ENCODE results near the gene GNAQ.
A peak's percentile ranks its signal among the peaks of the same experiment; 100 is the strongest.

DNA sequence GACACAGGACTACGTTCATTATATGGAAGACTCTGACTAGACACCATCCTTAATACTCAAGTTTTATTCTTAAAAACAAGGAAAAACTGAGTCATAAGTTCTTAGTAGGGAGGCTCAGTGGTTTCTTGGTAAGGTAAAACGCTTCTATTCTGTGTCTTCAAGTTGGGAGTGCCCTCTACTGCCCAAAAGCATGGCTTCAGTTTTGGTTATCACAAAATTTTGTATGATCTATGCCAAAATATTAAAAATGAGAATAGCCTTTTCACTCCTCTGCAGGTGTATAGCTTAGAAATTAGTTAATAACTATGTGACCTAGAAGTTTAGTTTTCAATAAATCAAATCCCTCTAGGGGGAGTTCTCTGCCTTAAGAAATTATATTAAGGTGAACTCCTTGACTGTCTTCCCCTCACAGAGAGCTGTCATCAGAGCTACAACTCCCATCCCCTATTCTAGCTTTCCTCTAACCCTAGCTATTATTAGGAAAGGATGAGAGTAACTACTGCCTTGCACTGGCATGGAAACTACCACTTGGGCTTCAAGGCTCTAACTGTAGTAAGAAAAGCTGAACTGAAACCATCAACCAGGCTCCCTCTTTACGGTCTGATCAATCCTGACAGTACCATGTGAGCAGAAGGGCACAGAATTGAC is 189.7 kb downstream of the GNAQ start:
- TF ChIP-seq SMC3 (IDR thresholded peaks at IDR 0.05; ENCODE audit: low read depth, low read length) (no peak), POLR2A (IDR thresholded peaks at IDR 0.05; ENCODE audit: low read depth, low read length) (no peak), RFX5 (IDR thresholded peaks at IDR 0.05; ENCODE audit: low read depth, low read length) (no peak)
- TF ChIP-seq, protein P1, sequence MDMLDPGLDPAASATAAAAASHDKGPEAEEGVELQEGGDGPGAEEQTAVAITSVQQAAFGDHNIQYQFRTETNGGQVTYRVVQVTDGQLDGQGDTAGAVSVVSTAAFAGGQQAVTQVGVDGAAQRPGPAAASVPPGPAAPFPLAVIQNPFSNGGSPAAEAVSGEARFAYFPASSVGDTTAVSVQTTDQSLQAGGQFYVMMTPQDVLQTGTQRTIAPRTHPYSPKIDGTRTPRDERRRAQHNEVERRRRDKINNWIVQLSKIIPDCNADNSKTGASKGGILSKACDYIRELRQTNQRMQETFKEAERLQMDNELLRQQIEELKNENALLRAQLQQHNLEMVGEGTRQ (IDR thresholded peaks at IDR 0.05; ENCODE audit: low read depth, low read length) = no peak
- TF ChIP-seq, protein P2, sequence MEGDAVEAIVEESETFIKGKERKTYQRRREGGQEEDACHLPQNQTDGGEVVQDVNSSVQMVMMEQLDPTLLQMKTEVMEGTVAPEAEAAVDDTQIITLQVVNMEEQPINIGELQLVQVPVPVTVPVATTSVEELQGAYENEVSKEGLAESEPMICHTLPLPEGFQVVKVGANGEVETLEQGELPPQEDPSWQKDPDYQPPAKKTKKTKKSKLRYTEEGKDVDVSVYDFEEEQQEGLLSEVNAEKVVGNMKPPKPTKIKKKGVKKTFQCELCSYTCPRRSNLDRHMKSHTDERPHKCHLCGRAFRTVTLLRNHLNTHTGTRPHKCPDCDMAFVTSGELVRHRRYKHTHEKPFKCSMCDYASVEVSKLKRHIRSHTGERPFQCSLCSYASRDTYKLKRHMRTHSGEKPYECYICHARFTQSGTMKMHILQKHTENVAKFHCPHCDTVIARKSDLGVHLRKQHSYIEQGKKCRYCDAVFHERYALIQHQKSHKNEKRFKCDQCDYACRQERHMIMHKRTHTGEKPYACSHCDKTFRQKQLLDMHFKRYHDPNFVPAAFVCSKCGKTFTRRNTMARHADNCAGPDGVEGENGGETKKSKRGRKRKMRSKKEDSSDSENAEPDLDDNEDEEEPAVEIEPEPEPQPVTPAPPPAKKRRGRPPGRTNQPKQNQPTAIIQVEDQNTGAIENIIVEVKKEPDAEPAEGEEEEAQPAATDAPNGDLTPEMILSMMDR (conservative IDR thresholded peaks at IDR 0.05; ENCODE audit: low read depth, low read length) = peak; percentile 32; the same call in 1 of the 2 replicates

Data from IMR-90 (cell line).